Common myeloid progenitor, CD34-positive (primary cell): ENCODE data around the gene SART3.

ENCODE experiments used
- CTCF ChIA-PET: fragments of 350-600 bp; sonication (Branson Sonifier 250); formaldehyde crosslinking; loops from one replicate; lab custom pipeline; 2021; ENCODE audit warnings: antibody characterized with exemption; lab: Charles Lee
- POLR2A ChIA-PET: fragments of 350-600 bp; sonication (Branson Sonifier 250); formaldehyde crosslinking; loops from one replicate; lab custom pipeline; 2021; ENCODE audit warnings: antibody characterized with exemption; lab: Charles Lee
- DNase-seq, 3 donors: peaks; one replicate each; pipeline versions ENCODE4 v3.0.0 to v3.0.0-alpha.2; 2013
- H3K27ac ChIP-seq, 2 experiments: 1 replicate in 1 of 2; 2 replicates in 1 of 2; pipeline ENCODE4 v1.7.0; 2013; ENCODE audit warnings: inconsistent platforms in 2 of 2, low read length in 2 of 2, mild to moderate bottlenecking in 2 of 2, low read depth in 1 of 2, moderate library complexity in 1 of 2; ENCODE audit not compliant: severe bottlenecking in 2 of 2, insufficient read depth in 1 of 2, poor library complexity in 1 of 2
- H3K27me3 ChIP-seq, 5 experiments: replicated peaks in 2 of 5; 1 replicate in 3 of 5; 2 replicates in 2 of 5; pipeline versions ENCODE4 v1.6.1 to v1.7.0; 2013; ENCODE audit warnings: low read length in 4 of 5, mild to moderate bottlenecking in 2 of 5, moderate library complexity in 2 of 5, inconsistent platforms in 1 of 5; ENCODE audit not compliant: insufficient read depth in 5 of 5, control insufficient read depth in 4 of 5
- H3K36me3 ChIP-seq, 4 experiments: 1 replicate in 2 of 4; 2 replicates in 2 of 4; pipeline versions ENCODE4 v1.6.1 to v1.7.0; 2013; ENCODE audit warnings: low read length in 3 of 4, control low read depth in 1 of 4, mild to moderate bottlenecking in 1 of 4; ENCODE audit not compliant: control insufficient read depth in 4 of 4, insufficient read depth in 4 of 4
- H3K4me1 ChIP-seq, 4 experiments: 1 replicate in 3 of 4; 2 replicates in 1 of 4; pipeline versions ENCODE4 v1.6.1 to v1.7.1; 2013; ENCODE audit warnings: low read length in 3 of 4, mild to moderate bottlenecking in 3 of 4, control low read depth in 1 of 4, inconsistent platforms in 1 of 4, moderate library complexity in 1 of 4; ENCODE audit not compliant: control insufficient read depth in 4 of 4, insufficient read depth in 4 of 4; ENCODE audit errors: control extremely low read depth in 1 of 4
- H3K4me3 ChIP-seq, 7 experiments: 1 replicate in 4 of 7; 2 replicates in 3 of 7; pipeline versions ENCODE4 v1.5.1 to v1.7.0; 2013; ENCODE audit warnings: mild to moderate bottlenecking in 7 of 7, low read length in 6 of 7, moderate library complexity in 6 of 7, inconsistent platforms in 2 of 7, low read depth in 2 of 7, control low read depth in 1 of 7; ENCODE audit not compliant: insufficient read depth in 4 of 7, control insufficient read depth in 1 of 7; ENCODE audit errors: extremely low read depth in 1 of 7
- H3K9me3 ChIP-seq, 5 experiments: 1 replicate in 4 of 5; 2 replicates in 1 of 5; pipeline versions ENCODE4 v1.6.1 to v1.7.1; 2013; ENCODE audit warnings: low read length in 4 of 5, mild to moderate bottlenecking in 2 of 5, inconsistent platforms in 1 of 5, low read depth in 1 of 5, moderate library complexity in 1 of 5; ENCODE audit not compliant: control insufficient read depth in 4 of 5, insufficient read depth in 2 of 5; ENCODE audit errors: control extremely low read depth in 1 of 5
- WGBS: methylation state at CpG from one replicate; pipeline ENCODE4 v1.1.5; 2013; ENCODE audit not compliant: insufficient coverage; 5-methylcytosine and 5-hydroxymethylcytosine counted together

SART3 gene

DNA sequence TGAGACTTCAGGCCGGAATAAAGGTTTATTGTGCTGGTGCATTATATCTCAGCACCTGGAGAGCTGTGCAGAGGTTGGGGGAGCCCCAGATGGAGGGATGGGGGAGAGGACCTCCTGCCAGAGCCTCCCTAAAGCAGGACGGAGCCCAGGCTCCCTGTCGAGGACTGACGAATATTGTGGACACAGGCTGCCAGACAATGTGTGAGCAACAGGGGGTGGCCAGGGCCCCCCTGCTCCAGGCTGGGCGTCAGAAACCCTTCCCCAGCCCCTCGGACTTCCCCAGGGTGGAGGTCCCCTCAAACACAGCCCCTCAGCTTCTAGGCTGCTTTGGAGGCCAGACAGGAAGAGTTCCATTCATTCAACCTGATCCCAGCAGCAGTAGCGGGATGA is 28.9 kb upstream of the SART3 start:
- ChIA-PET CTCF (interaction anchor here (1.2 to 2.1 kb wide), 3 partner anchors 18 to 28 kb away, joined by 3 to 10 read pairs (median 4); no protein-coding TSS in a partner anchor), POLR2A (no interaction called here)
- Histone ChIP-seq H3K4me3 (no peak overlapping the region), H3K36me3 (no peaks in the 10 kb centered on the region), H3K9me3 (no peaks in the 10 kb centered on the region), H3K27me3 (no peaks in the 10 kb centered on the region), H3K27ac (no peak overlapping the region), H3K4me1 (no peaks in the 10 kb centered on the region)
- WGBS, result 96% methylated on average over 3 of the region's 7 CpGs
- no peak for DNase-seq

DNA sequence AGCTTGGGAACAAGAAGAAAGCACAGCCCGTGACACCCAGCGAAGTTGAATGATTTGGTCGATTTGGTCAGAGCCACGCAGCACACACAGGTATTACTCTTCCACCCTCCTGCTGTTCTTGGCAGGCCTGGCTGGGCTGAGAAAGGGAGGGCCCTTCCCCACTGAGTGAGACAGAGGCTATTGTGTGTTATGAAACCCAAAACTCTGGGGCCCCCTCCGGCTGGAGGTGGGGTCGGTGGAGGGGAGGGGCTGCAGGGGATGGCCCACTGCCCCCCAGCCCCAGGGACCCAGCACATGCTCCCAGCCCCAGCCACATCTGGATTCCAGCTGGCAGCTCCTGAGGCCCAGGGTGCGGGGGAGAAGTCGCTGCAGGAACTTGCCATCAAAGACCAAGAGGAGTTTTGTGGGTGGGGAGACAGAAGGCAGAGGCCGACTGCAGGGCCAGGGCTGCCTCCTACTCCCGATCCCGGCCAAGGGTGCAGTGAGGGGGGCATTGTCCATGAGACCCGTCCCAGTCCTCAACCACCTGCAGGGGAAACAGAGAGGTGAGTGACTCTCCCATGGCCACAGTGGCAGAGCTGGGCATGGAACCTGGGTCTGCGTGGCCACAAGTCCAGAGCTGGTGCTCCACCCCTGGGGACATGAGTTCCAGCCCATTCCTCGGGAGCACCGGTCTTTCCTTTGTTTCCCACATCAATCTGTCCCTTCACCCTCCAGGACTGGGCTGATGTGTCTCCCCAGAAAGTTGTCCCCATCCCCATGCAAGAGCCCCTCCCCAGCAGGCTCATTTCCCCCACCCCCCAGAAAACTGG is 28.3 kb upstream of the SART3 start:
- Histone ChIP-seq H3K27me3 (no peaks in the 10 kb centered on the region), H3K27ac (no peak overlapping the region), H3K36me3 (no peaks in the 10 kb centered on the region), H3K9me3 (no peaks in the 10 kb centered on the region), H3K4me3 (no peak overlapping the region), H3K4me1 (no peaks in the 10 kb centered on the region)
- 82% methylated on average over 15 of the region's 15 CpGs for WGBS
- no peak for DNase-seq
- CTCF ChIA-PET, result interaction anchor here (1.1 to 2.1 kb wide), 3 partner anchors 12 to 29 kb away, joined by 3 to 10 read pairs (median 6); no protein-coding TSS in a partner anchor
- POLR2A ChIA-PET, result no interaction called here

DNA sequence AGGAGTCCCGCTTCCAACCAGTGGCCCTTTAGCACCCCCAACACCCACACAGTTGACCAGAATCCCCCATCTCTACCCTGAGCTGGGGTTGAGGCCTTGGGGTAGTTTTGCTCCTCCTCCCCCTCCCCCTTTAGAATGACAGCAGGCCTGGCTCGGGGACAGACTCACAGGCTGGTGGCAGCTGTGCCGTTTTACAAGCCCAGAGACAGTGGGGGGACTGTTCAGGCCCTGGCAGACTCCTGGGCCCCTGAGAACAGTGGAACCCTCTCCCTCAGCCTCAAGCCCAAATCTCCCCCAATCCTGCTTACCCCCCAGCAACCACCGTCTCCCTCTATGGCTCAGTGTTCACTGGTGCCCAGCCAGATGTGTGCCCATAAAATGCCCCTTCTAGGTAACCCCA is 26.9 kb upstream of the SART3 start:
- CTCF ChIA-PET, result interaction anchor here (1.7 to 2.1 kb wide), 2 partner anchors 27 to 30 kb away, joined by 6 to 10 read pairs; no protein-coding TSS in a partner anchor
- DNase-seq, result no peak
- H3K36me3 ChIP-seq, result no peaks in the 10 kb centered on the region
- no peaks in the 10 kb centered on the region for H3K27me3 ChIP-seq
- 100% methylated on average over 2 of the region's 4 CpGs for WGBS
- POLR2A ChIA-PET, result no interaction called here
- H3K9me3 ChIP-seq, result no peaks in the 10 kb centered on the region
- no peak overlapping the region for H3K27ac ChIP-seq
- no peaks in the 10 kb centered on the region for H3K4me1 ChIP-seq
- no peak overlapping the region for H3K4me3 ChIP-seq

DNA sequence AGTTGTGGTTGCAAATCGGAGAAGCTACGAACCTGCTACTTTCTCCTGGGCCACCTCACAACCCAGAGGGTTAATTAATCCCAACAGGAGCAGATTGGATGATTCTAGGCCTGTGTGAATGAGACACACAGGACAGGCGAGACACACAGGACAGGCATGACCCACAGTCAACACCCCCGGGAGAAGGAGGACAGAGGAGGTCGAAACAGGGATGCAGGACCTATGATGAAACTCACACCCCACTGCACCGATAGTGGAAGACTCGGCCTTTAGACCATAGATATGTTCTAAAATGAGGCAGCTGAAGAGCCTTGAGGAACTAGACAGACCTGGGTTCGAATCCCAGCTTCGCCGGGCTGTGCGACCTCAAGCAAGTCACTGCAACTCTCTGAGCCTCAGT is 25.3 kb upstream of the SART3 start:
- H3K4me3 ChIP-seq, result no peak overlapping the region
- POLR2A ChIA-PET, result no interaction called here
- H3K27ac ChIP-seq, result no peak overlapping the region
- no peaks in the 10 kb centered on the region for H3K4me1 ChIP-seq
- H3K27me3 ChIP-seq, result no peaks in the 10 kb centered on the region
- H3K36me3 ChIP-seq, result no peaks in the 10 kb centered on the region
- no peaks in the 10 kb centered on the region for H3K9me3 ChIP-seq
- 92% methylated on average over 6 of the region's 11 CpGs for WGBS
- no peak for DNase-seq
- CTCF ChIA-PET, result interaction anchor here (0.6 to 1.3 kb wide), 2 partner anchors 9 to 14 kb away, joined by 3 to 4 read pairs; no protein-coding TSS in a partner anchor

DNA sequence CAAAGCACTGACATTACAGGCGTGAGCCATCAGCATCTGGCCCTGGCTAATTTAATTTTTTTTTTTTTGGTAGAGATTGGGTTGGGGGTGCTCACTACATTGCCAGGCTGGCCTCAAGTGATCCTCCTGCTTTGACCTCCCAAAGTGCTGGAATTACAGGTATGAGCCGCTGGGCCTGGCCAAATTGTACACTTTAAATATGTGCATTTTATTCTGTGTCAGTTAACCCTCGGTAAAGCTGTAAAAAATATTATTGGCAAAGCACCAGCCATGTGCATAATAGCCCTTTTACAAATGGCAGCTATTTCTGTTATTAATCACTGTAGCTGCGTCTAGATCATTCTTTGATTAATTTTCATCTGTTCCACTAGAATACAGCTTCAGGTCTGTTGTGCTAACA is 24.9 kb upstream of the SART3 start:
- H3K27me3 ChIP-seq, result no peaks in the 10 kb centered on the region
- 86% methylated on average over 3 of the region's 4 CpGs for WGBS
- H3K4me1 ChIP-seq, result no peaks in the 10 kb centered on the region
- H3K9me3 ChIP-seq, result no peaks in the 10 kb centered on the region
- no peak for DNase-seq
- H3K27ac ChIP-seq, result no peak overlapping the region
- no peak overlapping the region for H3K4me3 ChIP-seq
- POLR2A ChIA-PET, result no interaction called here
- CTCF ChIA-PET, result interaction anchor here (0.6 to 1.3 kb wide), 2 partner anchors 10 to 15 kb away, joined by 3 to 4 read pairs; no protein-coding TSS in a partner anchor
- H3K36me3 ChIP-seq, result no peaks in the 10 kb centered on the region

DNA sequence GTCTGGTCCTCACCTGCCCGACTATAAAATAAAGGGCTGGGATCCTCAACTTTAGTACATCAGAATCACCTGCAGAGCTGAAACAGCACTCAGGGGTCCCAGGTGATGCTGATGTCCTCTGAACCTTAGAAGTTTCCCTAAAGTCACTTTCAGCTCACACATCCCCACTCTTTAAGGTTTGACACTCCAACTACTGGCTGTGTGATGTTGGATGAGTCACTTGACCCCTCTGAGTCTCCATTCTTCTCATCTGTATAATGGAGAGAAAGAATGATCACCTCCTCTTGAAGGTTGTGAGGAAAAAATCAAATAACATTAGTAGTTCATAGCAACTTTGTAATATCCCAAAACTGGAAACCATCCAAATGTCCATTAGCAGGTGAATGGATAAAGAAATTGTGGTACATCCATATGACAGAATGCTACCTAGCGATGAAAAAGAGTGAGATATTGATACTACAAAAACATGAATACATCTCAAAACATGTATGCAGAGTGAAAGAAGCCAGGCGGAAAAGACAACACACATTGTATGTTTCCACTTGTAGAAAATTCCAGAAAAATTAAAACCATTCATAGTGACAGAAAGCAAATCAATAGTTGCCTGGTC is 23.6 kb upstream of the SART3 start:
- Histone ChIP-seq H3K27me3 (no peaks in the 10 kb centered on the region), H3K27ac (no peak overlapping the region), H3K4me1 (no peaks in the 10 kb centered on the region), H3K9me3 (no peaks in the 10 kb centered on the region), H3K4me3 (no peak overlapping the region), H3K36me3 (no peaks in the 10 kb centered on the region)
- CTCF ChIA-PET, result interaction anchor here (3.3 kb wide), 1 partner anchor 33 kb away, joined by 17 read pairs; no protein-coding TSS in a partner anchor
- no CpG with 5 or more reads among the region's 3 CpGs for WGBS
- DNase-seq, result no peak
- POLR2A ChIA-PET, result interaction anchor here (0.7 kb wide), 1 partner anchor 1912 kb away, joined by 3 read pairs; no protein-coding TSS in a partner anchor

DNA sequence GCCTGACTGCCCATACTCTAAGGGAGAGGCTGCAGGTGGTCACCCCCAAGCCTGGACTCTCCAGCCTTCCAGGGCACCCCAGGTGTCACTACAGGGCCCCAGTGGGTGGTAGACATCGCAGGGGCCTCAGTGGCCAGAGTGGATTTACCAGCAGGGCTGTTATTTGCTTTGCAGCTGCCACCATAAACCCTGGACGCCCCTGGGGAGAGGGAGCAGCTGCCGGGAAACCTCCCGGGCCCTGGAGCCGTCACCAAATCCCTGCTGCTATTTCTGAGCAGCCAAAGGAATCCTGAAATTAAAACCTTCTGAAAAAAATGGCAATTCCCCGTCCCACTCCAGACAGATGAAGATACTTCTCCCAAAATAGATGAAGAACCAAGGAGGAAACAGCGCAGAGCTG is 23.0 kb upstream of the SART3 start:
- no peak for DNase-seq
- Histone ChIP-seq H3K36me3 (no peaks in the 10 kb centered on the region), H3K27ac (no peak overlapping the region), H3K9me3 (no peaks in the 10 kb centered on the region), H3K27me3 (no peaks in the 10 kb centered on the region), H3K4me1 (no peaks in the 10 kb centered on the region), H3K4me3 (no peak overlapping the region)
- CTCF ChIA-PET, result interaction anchor here (3.3 kb wide), 1 partner anchor 34 kb away, joined by 17 read pairs; no protein-coding TSS in a partner anchor
- POLR2A ChIA-PET, result no interaction called here
- 96% methylated on average over 7 of the region's 7 CpGs for WGBS
